DND-41 (cell line): ENCODE measurements around the gene RDH12.

ENCODE experiments used
- ATAC-seq: fragments of 200-7000 bp; cut with Tn5 transposase; 3 replicates; pipeline ENCODE4 v1.9.1; 2021; ENCODE audit warnings: low read depth; ENCODE audit not compliant: insufficient read depth
- DNase-seq: peaks from one replicate; pipeline ENCODE4 v3.0.0-alpha.2; 2020
- H2AFZ ChIP-seq: 2 replicates; pipeline ENCODE4 v1.6.0; 2012; ENCODE audit warnings: low read depth, low read length
- H3K27ac ChIP-seq: 2 replicates; pipeline ENCODE4 v1.5.1; 2012; ENCODE audit warnings: low read length, inconsistent platforms
- H3K27me3 ChIP-seq: fragments of 200-600 bp; sonication (generic); 2 replicates; pipeline ENCODE4 v1.6.0; 2012; ENCODE audit warnings: low read length, mild to moderate bottlenecking, inconsistent platforms; ENCODE audit not compliant: insufficient read depth, poor library complexity
- H3K36me3 ChIP-seq: 2 replicates; pipeline ENCODE4 v1.5.1; 2012; ENCODE audit warnings: low read length, inconsistent platforms; ENCODE audit not compliant: insufficient read depth
- H3K4me1 ChIP-seq: 2 replicates; pipeline ENCODE4 v1.5.1; 2012; ENCODE audit warnings: mild to moderate bottlenecking, low read length; ENCODE audit not compliant: insufficient read depth
- H3K4me2 ChIP-seq: 2 replicates; pipeline ENCODE4 v1.6.0; 2012; ENCODE audit warnings: mild to moderate bottlenecking, moderate library complexity, low read length, inconsistent platforms; ENCODE audit not compliant: insufficient read depth
- H3K4me3 ChIP-seq, 2 experiments: fragments of 200-600 bp in 1 of 2; shearing (Covaris generic) in 1 of 2; 2 replicates each; pipeline ENCODE4 v1.5.1; 2012 to 2016; ENCODE audit warnings: inconsistent platforms in 2 of 2, low read length in 2 of 2, mild to moderate bottlenecking in 2 of 2, low read depth in 1 of 2, moderate library complexity in 1 of 2
- H3K79me2 ChIP-seq: 2 replicates; pipeline ENCODE4 v1.6.0; 2012; ENCODE audit warnings: low read length, inconsistent platforms; ENCODE audit not compliant: insufficient read depth
- H3K9ac ChIP-seq: 2 replicates; pipeline ENCODE4 v1.6.0; 2012; ENCODE audit warnings: low read depth, mild to moderate bottlenecking, inconsistent platforms, low read length, moderate library complexity
- H3K9me3 ChIP-seq: 2 replicates; pipeline ENCODE4 v1.5.1; 2012; ENCODE audit warnings: low read length, moderate library complexity, mild to moderate bottlenecking, inconsistent platforms; ENCODE audit not compliant: insufficient read depth, severe bottlenecking
- H4K20me1 ChIP-seq: 2 replicates; pipeline ENCODE4 v1.6.0; 2012; ENCODE audit warnings: low read length; ENCODE audit not compliant: insufficient read depth
- EZH2 ChIP-seq: IDR thresholded peaks from 3 replicates; pipeline ENCODE4 v1.6.1; 2012; ENCODE audit warnings: borderline replicate concordance, low read depth, mild to moderate bottlenecking, moderate library complexity, low read length, inconsistent platforms; ENCODE audit not compliant: severe bottlenecking
- TF ChIP-seq, protein P1 (sequence below): IDR thresholded peaks from 2 replicates; pipeline ENCODE4 v1.5.1; 2012; ENCODE audit warnings: borderline replicate concordance, low read length, moderate library complexity, mild to moderate bottlenecking; ENCODE audit not compliant: poor library complexity, severe bottlenecking; ENCODE audit errors: extremely low read depth

Gene RDH12

DNA sequence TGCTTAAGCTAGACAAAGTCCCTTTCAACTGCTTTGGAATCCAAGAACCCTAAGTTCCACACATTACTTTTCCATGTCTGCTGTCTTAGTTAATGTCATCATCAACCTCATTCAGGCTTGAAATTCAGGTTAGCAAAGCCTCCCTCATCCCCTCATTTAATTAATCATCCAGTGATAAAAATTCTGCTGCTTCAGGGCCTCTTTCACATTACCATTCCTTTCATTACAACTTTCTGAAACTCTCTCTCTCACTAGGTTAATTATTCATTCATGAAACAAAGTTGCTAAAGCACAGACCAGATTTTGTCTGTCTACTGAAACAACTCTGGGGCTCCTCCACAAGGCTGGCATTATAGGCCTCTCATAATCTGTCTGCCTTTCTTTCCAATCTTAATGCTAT lies 17.8 kb upstream of the RDH12 start:
- no peaks in the 10 kb centered on the region for H3K9me3 ChIP-seq
- DNase-seq (no peak), ATAC-seq (no peak)
- H3K27me3 ChIP-seq = no peaks in the 10 kb centered on the region
- no peak overlapping the region for H2AFZ ChIP-seq
- H3K9ac ChIP-seq = no peak overlapping the region
- H3K4me2 ChIP-seq = no peak overlapping the region
- TF ChIP-seq EZH2 = no peak
- TF ChIP-seq, protein P1, sequence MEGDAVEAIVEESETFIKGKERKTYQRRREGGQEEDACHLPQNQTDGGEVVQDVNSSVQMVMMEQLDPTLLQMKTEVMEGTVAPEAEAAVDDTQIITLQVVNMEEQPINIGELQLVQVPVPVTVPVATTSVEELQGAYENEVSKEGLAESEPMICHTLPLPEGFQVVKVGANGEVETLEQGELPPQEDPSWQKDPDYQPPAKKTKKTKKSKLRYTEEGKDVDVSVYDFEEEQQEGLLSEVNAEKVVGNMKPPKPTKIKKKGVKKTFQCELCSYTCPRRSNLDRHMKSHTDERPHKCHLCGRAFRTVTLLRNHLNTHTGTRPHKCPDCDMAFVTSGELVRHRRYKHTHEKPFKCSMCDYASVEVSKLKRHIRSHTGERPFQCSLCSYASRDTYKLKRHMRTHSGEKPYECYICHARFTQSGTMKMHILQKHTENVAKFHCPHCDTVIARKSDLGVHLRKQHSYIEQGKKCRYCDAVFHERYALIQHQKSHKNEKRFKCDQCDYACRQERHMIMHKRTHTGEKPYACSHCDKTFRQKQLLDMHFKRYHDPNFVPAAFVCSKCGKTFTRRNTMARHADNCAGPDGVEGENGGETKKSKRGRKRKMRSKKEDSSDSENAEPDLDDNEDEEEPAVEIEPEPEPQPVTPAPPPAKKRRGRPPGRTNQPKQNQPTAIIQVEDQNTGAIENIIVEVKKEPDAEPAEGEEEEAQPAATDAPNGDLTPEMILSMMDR = no peak
- no peak overlapping the region for H3K4me3 ChIP-seq
- H3K27ac ChIP-seq = no peak overlapping the region
- H3K36me3 ChIP-seq = peaks cover 87% of the 10 kb centered on the region
- H4K20me1 ChIP-seq = peaks cover 6% of the 10 kb centered on the region; the same call in 1 of the 2 replicates
- H3K4me1 ChIP-seq = no peaks in the 10 kb centered on the region
- H3K79me2 ChIP-seq = peaks cover 44% of the 10 kb centered on the region

DNA sequence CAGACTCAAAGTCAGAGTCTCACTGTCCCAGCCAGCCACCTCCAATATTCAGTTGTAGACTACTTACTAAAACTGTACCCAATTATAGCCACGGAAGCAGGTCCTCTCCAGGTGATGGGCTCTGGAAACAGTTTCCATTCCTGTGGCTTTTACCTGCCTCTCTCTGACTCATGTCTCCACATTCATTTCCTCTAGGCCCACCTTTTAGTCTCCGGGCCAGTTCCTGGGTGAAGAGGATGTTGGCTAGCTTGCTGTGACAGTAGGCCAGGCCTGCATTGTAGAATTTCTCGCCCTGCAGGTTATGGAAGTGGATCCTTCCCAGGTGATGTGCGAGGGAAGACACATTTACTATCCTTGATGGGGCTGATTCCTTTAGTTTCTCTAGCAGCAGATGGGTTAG lies 11.7 kb upstream of the RDH12 start:
- Histone ChIP-seq H3K27ac (no peak overlapping the region), H3K79me2 (peaks cover 69% of the 10 kb centered on the region), H3K4me2 (no peak overlapping the region), H3K27me3 (no peaks in the 10 kb centered on the region), H3K4me1 (peaks cover 19% of the 10 kb centered on the region), H3K9ac (no peak overlapping the region), H2AFZ (no peak overlapping the region), H3K4me3 (no peak overlapping the region), H4K20me1 (peaks cover 51% of the 10 kb centered on the region), H3K36me3 (peaks cover 80% of the 10 kb centered on the region), H3K9me3 (no peaks in the 10 kb centered on the region)
- no peak for ATAC-seq
- TF ChIP-seq EZH2 = no peak
- TF ChIP-seq, protein P1 = no peak
- no peak for DNase-seq

DNA sequence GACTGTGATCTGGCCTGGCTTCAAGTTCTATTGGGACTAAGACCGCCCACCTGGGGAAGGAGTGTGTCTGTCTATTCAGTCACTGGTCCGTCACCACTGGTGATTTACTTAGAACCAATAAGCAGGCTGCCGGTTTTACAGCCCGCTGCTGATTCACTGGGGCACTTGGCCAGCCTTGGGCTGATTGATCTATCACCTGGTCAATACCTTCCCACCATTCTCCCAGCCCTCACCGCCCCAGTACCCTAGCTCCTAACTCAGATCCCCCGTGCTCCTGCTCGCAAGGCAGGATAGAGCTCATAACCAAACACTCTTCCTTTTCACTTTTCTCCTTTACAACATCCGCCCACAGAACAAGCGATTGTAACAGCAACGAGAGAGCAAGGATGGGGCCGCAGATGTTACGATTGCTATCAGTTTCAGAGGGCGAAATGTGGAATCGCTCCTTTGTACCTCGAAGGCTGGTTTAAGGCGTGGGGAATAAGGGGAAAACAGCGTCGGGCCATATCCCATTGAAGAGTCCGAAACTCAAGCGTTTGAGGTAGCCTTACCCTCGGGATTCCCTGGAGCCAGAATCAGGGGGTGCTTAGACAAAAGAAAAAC lies 6.8 kb upstream of the RDH12 start:
- peaks cover 38% of the 10 kb centered on the region for H4K20me1 ChIP-seq
- peak overlapping the region; percentile 85 to 95 for H3K4me3 ChIP-seq
- DNase-seq = peak; percentile 78
- TF ChIP-seq, protein P1 = no peak
- no peak for TF ChIP-seq EZH2
- H2AFZ ChIP-seq = peak overlapping the region; percentile 89
- H3K4me1 ChIP-seq = peaks cover 25% of the 10 kb centered on the region
- peaks cover 35% of the 10 kb centered on the region for H3K36me3 ChIP-seq
- H3K27ac ChIP-seq = peak overlapping the region; percentile 94
- H3K79me2 ChIP-seq = peaks cover 54% of the 10 kb centered on the region
- H3K9ac ChIP-seq = peak overlapping the region; percentile 76
- no peaks in the 10 kb centered on the region for H3K27me3 ChIP-seq
- ATAC-seq = peak; percentile 81
- peak overlapping the region; percentile 97 for H3K4me2 ChIP-seq
- H3K9me3 ChIP-seq = no peaks in the 10 kb centered on the region
